Activated CD8-positive, alpha-beta T cell treated with anti-CD3 and anti-CD28 coated beads for 36 hours (primary cell): Measurements from ENCODE around the gene AHR. TPM values are rescaled to one million over a fixed set of nuclear protein-coding genes. Genes with fewer than 3 reads are reported as not detected.

Source experiments
- ATAC-seq: fragments of 200-7000 bp; cut with Tn5 transposase; one replicate; pipeline ENCODE4 v1.10.0; 2021; ENCODE audit warnings: mild to moderate bottlenecking, moderate library complexity
- CTCF ChIA-PET: fragments of 350-600 bp; sonication (Branson Sonifier 250); formaldehyde crosslinking; loops from one replicate; lab custom pipeline; 2021; ENCODE audit warnings: antibody characterized with exemption; lab: Charles Lee
- POLR2A ChIA-PET: fragments of 350-600 bp; sonication (Branson Sonifier 250); formaldehyde crosslinking; loops from one replicate; lab custom pipeline; 2021; ENCODE audit warnings: antibody characterized with exemption; lab: Charles Lee
- DNase-seq: peaks from one replicate; pipeline ENCODE4 v3.0.0-alpha.2; 2020
- H3K27ac Mint-ChIP-seq: one replicate; pipeline ENCODE4 v1.8.0; 2021; ENCODE audit warnings: mild to moderate bottlenecking, mixed read lengths
- H3K27me3 Mint-ChIP-seq: one replicate; pipeline ENCODE4 v1.8.0; 2021; ENCODE audit warnings: mixed read lengths
- H3K36me3 Mint-ChIP-seq: one replicate; pipeline ENCODE4 v1.8.0; 2021; ENCODE audit warnings: low read depth, mixed read lengths
- H3K4me1 Mint-ChIP-seq: one replicate; pipeline ENCODE4 v1.8.0; 2021; ENCODE audit warnings: low read depth, mixed read lengths
- H3K4me3 Mint-ChIP-seq: one replicate; pipeline ENCODE4 v1.8.0; 2021; ENCODE audit warnings: mild to moderate bottlenecking, moderate library complexity, mixed read lengths
- H3K9me3 Mint-ChIP-seq: one replicate; pipeline ENCODE4 v1.8.0; 2021; ENCODE audit warnings: mixed read lengths
- intact Hi-C: fragments of 100-400 bp; cut with micrococcal nuclease; formaldehyde crosslinking; loops from one replicate; pipeline ENCODE4 v1.10.0; 2022
- total RNA-seq, 2 experiments: library from RNA; stranded (reverse); gene quantifications; one replicate each; pipeline ENCODE4 v1.2.3, GENCODE V29; 2021
- TF ChIP-seq, protein P1 (sequence below): fragments of 200-600 bp; IDR thresholded peaks from one replicate; pipeline ENCODE4 v1.8.0; 2022; ENCODE audit warnings: antibody characterized with exemption, mild to moderate bottlenecking

AHR gene
- total RNA-seq, 2 experiments from 2014 or later = 32.1 to 33.4 TPM

DNA sequence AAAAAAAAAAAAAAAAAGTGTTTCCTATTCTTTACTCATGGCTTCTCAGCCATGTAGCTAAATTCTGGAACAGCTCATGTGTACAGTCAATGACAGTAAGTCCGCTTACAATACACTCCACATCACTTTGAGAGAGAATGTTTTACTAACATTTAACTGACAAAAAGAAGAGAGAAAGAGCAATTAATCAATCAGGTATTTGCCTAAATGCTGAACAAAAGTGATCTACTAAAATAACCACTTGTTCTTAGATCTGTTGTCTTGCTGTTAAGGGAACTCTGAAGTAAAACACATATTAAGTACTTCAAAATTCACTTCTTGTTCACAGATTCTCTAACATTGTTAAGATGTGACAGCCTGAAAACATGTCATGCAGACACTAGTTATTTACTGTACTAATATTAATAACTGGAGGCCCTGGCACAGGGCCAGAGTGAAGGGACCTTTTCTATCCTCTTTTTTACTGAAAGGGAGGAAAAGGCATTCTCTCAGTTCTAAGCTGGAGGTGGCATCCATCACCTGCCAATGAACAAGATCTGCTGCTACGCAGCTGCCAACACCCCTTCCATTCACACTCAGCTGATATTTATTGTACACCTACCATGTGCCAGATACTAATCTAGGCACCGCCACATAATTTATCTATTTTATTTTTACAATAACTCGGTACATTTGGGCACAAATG lies 72.6 kb downstream of the AHR start:
- intact Hi-C loops = no loop called here
- Mint-ChIP-seq H3K4me1 (no peaks in the 10 kb centered on the region), H3K9me3 (no peaks in the 10 kb centered on the region), H3K27me3 (no peaks in the 10 kb centered on the region), H3K36me3 (no peaks in the 10 kb centered on the region), H3K27ac (no peak overlapping the region), H3K4me3 (no peak overlapping the region)
- TF ChIP-seq, protein P1, sequence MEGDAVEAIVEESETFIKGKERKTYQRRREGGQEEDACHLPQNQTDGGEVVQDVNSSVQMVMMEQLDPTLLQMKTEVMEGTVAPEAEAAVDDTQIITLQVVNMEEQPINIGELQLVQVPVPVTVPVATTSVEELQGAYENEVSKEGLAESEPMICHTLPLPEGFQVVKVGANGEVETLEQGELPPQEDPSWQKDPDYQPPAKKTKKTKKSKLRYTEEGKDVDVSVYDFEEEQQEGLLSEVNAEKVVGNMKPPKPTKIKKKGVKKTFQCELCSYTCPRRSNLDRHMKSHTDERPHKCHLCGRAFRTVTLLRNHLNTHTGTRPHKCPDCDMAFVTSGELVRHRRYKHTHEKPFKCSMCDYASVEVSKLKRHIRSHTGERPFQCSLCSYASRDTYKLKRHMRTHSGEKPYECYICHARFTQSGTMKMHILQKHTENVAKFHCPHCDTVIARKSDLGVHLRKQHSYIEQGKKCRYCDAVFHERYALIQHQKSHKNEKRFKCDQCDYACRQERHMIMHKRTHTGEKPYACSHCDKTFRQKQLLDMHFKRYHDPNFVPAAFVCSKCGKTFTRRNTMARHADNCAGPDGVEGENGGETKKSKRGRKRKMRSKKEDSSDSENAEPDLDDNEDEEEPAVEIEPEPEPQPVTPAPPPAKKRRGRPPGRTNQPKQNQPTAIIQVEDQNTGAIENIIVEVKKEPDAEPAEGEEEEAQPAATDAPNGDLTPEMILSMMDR = no peak
- POLR2A ChIA-PET = interaction anchor here (0.9 kb wide), 2 partner anchors 11 to 118 kb away, joined by 3 read pairs; no protein-coding TSS in a partner anchor
- DNase-seq (no peak), ATAC-seq (no peak)
- CTCF ChIA-PET = no interaction called here

- Mint-ChIP-seq H3K27me3 (no peaks in the 10 kb centered on the region), H3K4me1 (no peaks in the 10 kb centered on the region), H3K36me3 (no peaks in the 10 kb centered on the region), H3K4me3 (no peak overlapping the region), H3K9me3 (no peaks in the 10 kb centered on the region), H3K27ac (no peak overlapping the region)
- no peak for DNase-seq
- CTCF ChIA-PET = no interaction called here
- TF ChIP-seq, protein P1 = no peak
- intact Hi-C loops = no loop called here
- no peak for ATAC-seq
- POLR2A ChIA-PET = no interaction called here
These were observed 73.4 kb downstream of the AHR start for GRCh38 chr7:17371671-17372524.

DNA sequence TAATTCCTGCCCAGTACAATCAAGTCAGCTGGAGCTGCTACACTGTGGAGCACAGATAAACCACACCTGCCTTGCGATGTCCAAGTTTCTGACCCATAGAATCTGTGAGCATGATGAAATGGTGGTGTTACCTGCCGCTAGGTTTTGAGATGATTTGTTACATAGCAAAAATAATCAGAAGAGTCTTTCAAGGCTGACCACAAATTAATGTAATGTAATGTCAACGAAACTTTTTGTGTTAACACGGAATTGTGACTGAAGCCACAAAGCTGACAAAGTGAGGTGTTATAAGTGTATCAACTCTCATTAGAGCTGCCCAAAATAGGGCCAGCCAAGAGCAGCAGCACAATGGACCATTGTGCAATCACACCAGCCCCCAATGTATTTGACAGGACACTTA lies 75.7 kb downstream of the AHR start:
- ATAC-seq = no peak
- Mint-ChIP-seq H3K27me3 (peaks cover 3% of the 10 kb centered on the region), H3K27ac (no peak overlapping the region), H3K4me1 (no peaks in the 10 kb centered on the region), H3K9me3 (no peaks in the 10 kb centered on the region), H3K36me3 (no peaks in the 10 kb centered on the region), H3K4me3 (no peak overlapping the region)
- no peak for DNase-seq
- TF ChIP-seq, protein P1 = no peak
- ChIA-PET CTCF (no interaction called here), POLR2A (no interaction called here)
- intact Hi-C loops = no loop called here

GRCh38 chr7:17374654-17375053 lies 76.2 kb downstream of the AHR start:
- H3K27me3 Mint-ChIP-seq = peaks cover 3% of the 10 kb centered on the region

More at GRCh38 chr7:17374654-17375053, 76.2 kb downstream of the AHR start:
- intact Hi-C loops = no loop called here
- CTCF ChIA-PET = no interaction called here
- ATAC-seq = no peak
- Mint-ChIP-seq H3K9me3 (no peaks in the 10 kb centered on the region), H3K27ac (no peak overlapping the region), H3K36me3 (no peaks in the 10 kb centered on the region), H3K4me1 (no peaks in the 10 kb centered on the region), H3K4me3 (no peak overlapping the region)
- DNase-seq = no peak
- TF ChIP-seq, protein P1 = no peak
- POLR2A ChIA-PET = no interaction called here
